ENCODE measurements around the gene PDE4D.
A peak's percentile ranks its signal among the peaks of the same experiment; 100 is the strongest.

Gene PDE4D

DNA sequence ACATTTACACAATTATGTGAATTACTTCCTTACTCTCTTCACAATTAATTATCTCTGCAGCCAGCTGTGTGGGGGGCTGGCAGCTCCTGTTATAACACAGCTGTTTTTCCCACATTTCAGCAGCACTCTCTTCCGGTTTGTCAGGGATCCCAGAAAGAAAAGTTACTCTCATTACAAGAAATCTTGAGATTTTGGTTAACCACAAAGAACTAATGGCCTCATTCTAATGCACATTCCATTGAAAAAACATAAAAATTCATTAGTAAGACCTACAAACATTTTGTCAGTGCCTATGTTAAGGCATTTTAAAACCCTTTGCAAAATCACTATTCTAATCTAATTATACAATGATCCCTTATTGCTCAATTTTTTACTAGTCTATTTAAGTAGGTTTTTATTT, 64.1 kb downstream of the PDE4D start:
- H3K27me3 ChIP-seq (ENCODE audit: insufficient read depth, low read length) = peaks cover 41% of the 10 kb centered on the region
- H2AFZ ChIP-seq (ENCODE audit: low read length, unreplicated experiment) = no peak overlapping the region
- no peak overlapping the region for H3K4me3 ChIP-seq (ENCODE audit: low read depth, low read length)
- H3K79me2 ChIP-seq (ENCODE audit: control insufficient read depth, insufficient read depth, low read length, unreplicated experiment) = no peaks in the 10 kb centered on the region
- no peak overlapping the region for H3K27ac ChIP-seq (ENCODE audit: low read depth, low read length)
- H3K36me3 ChIP-seq (ENCODE audit: insufficient read depth, low read length) = no peaks in the 10 kb centered on the region
- no peaks in the 10 kb centered on the region for H3K4me1 ChIP-seq (ENCODE audit: control insufficient read depth, insufficient read depth, low read length, unreplicated experiment)

DNA sequence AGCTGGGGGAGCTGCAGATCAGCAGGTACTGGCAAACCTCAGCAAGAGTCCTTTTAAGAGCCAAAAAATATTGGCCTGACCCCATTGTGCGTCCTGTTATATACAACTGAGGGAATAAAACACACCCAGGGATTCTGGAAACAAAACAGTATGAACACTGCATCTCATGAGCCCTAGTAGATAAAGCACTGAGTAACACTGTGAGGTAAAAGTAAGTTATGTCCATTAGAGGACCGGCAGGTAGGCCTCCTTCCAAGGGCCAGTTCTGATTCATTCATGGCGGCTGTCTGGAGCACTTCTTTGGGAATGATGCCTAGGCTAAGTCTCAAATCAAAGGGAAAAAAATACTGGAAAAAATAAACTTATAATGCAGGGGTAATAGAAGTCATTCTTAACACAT, 64.9 kb downstream of the PDE4D start:
- no peaks in the 10 kb centered on the region for H3K36me3 ChIP-seq (ENCODE audit: insufficient read depth, low read length)
- H3K4me3 ChIP-seq (ENCODE audit: low read depth, low read length) = no peak overlapping the region
- peaks cover 46% of the 10 kb centered on the region for H3K27me3 ChIP-seq (ENCODE audit: insufficient read depth, low read length)
- no peak overlapping the region for H3K27ac ChIP-seq (ENCODE audit: low read depth, low read length)
- no peaks in the 10 kb centered on the region for H3K4me1 ChIP-seq (ENCODE audit: control insufficient read depth, insufficient read depth, low read length, unreplicated experiment)
- H3K79me2 ChIP-seq (ENCODE audit: control insufficient read depth, insufficient read depth, low read length, unreplicated experiment) = no peaks in the 10 kb centered on the region
- H2AFZ ChIP-seq (ENCODE audit: low read length, unreplicated experiment) = no peak overlapping the region

DNA sequence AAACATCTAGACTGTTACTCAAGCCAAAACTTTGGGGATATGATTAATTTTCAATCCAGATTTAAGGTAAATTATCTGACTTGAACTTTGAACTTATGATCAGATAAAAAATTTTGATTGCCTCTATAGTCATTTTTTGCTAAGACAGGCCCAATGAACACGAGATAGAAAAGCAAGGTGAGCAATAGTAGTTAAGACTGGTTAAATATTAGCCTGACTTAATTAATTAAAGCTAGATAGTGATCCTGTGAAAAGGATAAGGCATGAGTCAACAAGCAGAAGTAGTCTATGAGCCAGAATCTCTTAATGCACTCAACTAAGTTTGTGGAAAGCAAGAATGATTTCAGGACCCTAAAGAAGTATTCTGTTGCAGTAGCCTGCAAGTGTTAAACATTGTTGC, 66.5 kb downstream of the PDE4D start:
- Histone ChIP-seq H3K27ac (ENCODE audit: low read depth, low read length) (no peak overlapping the region), H3K27me3 (ENCODE audit: insufficient read depth, low read length) (peaks cover 46% of the 10 kb centered on the region), H3K4me1 (ENCODE audit: control insufficient read depth, insufficient read depth, low read length, unreplicated experiment) (no peaks in the 10 kb centered on the region), H2AFZ (ENCODE audit: low read length, unreplicated experiment) (no peak overlapping the region), H3K4me3 (ENCODE audit: low read depth, low read length) (no peak overlapping the region), H3K36me3 (ENCODE audit: insufficient read depth, low read length) (no peaks in the 10 kb centered on the region), H3K79me2 (ENCODE audit: control insufficient read depth, insufficient read depth, low read length, unreplicated experiment) (no peaks in the 10 kb centered on the region)

DNA sequence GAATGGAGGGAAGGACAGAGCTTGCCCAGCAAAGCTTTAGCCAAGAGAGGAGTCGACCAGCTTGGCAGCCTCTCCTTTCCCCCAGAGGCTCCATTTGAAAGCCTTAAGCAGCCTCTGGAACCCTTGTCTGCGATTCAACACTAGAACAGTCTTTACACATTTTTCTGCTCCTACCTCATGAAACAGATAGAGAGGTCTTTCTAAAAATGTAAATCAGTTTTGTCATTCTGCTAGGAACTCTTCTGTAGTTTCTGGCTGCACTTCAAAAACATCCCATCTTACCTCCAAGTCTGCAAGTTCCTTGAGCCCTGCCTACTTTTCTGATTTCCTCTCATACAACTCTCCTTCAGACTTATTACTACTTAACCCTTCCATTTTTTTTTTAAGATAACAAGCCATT, 70.1 kb downstream of the PDE4D start:
- Histone ChIP-seq H3K27me3 (ENCODE audit: insufficient read depth, low read length) (peaks cover 62% of the 10 kb centered on the region), H3K36me3 (ENCODE audit: insufficient read depth, low read length) (no peaks in the 10 kb centered on the region), H3K4me1 (ENCODE audit: control insufficient read depth, insufficient read depth, low read length, unreplicated experiment) (no peaks in the 10 kb centered on the region), H3K79me2 (ENCODE audit: control insufficient read depth, insufficient read depth, low read length, unreplicated experiment) (no peaks in the 10 kb centered on the region), H3K27ac (ENCODE audit: low read depth, low read length) (no peak overlapping the region), H2AFZ (ENCODE audit: low read length, unreplicated experiment) (no peak overlapping the region), H3K4me3 (ENCODE audit: low read depth, low read length) (no peak overlapping the region)

DNA sequence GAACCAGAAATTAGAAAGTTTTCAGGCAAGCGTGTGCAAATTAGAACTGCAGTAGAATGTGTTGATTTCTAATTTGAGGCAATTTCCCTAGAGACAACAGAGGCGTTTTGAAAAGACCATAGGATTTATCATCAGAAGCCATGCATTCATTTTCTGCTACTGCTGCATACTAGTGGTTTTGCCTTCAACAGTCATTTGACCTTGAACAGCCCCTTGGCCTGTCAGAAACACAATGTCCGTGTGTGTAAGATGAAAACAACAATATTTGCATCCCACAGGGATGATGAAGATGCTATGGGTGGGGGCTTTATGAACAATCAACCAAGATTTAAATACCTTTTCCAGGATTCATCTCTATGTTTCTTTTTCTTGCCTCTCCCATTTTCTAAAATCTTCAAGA, 73.7 kb downstream of the PDE4D start:
- Histone ChIP-seq H3K36me3 (ENCODE audit: insufficient read depth, low read length) (no peaks in the 10 kb centered on the region), H3K4me3 (ENCODE audit: low read depth, low read length) (no peak overlapping the region), H3K27ac (ENCODE audit: low read depth, low read length) (no peak overlapping the region), H3K79me2 (ENCODE audit: control insufficient read depth, insufficient read depth, low read length, unreplicated experiment) (no peaks in the 10 kb centered on the region), H2AFZ (ENCODE audit: low read length, unreplicated experiment) (no peak overlapping the region), H3K27me3 (ENCODE audit: insufficient read depth, low read length) (peaks cover 68% of the 10 kb centered on the region), H3K4me1 (ENCODE audit: control insufficient read depth, insufficient read depth, low read length, unreplicated experiment) (no peaks in the 10 kb centered on the region)

DNA sequence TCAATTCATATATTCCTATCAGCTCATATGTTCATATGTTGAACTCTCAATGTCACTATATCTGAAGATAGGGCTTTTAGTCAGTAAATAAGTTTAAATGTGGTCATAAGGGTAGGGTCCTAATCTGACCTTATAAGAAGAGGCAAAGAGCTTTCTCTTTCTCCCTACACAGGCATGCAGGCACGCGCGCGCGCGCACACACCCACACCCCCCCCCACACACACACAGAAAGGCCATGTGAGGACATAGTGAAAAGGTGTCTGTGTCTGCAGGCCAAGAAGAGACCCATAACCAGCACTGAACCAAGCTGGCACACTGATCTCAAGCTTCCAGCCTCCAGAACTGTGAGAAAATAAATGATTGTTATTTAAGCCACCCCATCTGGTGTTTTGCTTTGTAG, 76.0 kb downstream of the PDE4D start:
- Histone ChIP-seq H3K36me3 (ENCODE audit: insufficient read depth, low read length) (no peaks in the 10 kb centered on the region), H3K79me2 (ENCODE audit: control insufficient read depth, insufficient read depth, low read length, unreplicated experiment) (no peaks in the 10 kb centered on the region), H3K27ac (ENCODE audit: low read depth, low read length) (no peak overlapping the region)

DNA sequence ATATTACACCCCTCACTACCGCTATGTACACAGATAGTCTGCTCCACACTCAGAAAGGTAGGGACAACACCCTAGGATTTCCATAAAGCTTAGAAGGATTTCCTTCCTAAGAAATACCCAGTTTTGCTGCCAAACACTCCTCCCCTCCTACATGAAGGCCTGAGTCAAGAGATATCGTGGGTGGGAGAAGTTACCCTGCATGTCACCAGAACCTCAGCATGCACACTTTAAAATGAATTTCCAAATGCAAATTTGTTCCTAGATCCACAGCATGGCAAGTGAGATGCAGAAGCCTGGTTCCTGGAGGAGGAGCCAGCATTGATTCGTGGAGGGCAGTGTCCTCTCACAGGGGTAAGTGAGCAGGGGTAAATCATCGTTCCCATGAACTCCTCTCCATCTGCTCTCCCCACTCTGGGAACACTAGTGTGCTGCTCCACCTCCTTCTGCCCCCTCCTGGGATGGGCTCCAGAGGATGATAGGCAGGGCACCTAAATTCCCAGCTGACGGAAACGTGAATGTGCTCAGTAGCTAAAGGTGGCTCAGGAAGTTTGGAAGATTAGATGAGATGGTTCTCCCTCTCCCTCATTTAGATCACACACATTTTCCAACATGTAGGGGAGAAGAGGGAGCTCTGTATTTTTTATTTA, 76.7 kb downstream of the PDE4D start:
- Histone ChIP-seq H3K36me3 (ENCODE audit: insufficient read depth, low read length) (no peaks in the 10 kb centered on the region), H3K27me3 (ENCODE audit: insufficient read depth, low read length) (peaks cover 51% of the 10 kb centered on the region), H3K4me1 (ENCODE audit: control insufficient read depth, insufficient read depth, low read length, unreplicated experiment) (no peaks in the 10 kb centered on the region), H3K4me3 (ENCODE audit: low read depth, low read length) (no peak overlapping the region), H3K27ac (ENCODE audit: low read depth, low read length) (no peak overlapping the region), H3K79me2 (ENCODE audit: control insufficient read depth, insufficient read depth, low read length, unreplicated experiment) (no peaks in the 10 kb centered on the region), H2AFZ (ENCODE audit: low read length, unreplicated experiment) (no peak overlapping the region)

More for the DNA sequence above, 76.0 kb downstream of the PDE4D start:
- Histone ChIP-seq H3K27me3 (ENCODE audit: insufficient read depth, low read length) (peaks cover 49% of the 10 kb centered on the region), H3K4me1 (ENCODE audit: control insufficient read depth, insufficient read depth, low read length, unreplicated experiment) (no peaks in the 10 kb centered on the region), H3K4me3 (ENCODE audit: low read depth, low read length) (no peak overlapping the region), H2AFZ (ENCODE audit: low read length, unreplicated experiment) (no peak overlapping the region)

DNA sequence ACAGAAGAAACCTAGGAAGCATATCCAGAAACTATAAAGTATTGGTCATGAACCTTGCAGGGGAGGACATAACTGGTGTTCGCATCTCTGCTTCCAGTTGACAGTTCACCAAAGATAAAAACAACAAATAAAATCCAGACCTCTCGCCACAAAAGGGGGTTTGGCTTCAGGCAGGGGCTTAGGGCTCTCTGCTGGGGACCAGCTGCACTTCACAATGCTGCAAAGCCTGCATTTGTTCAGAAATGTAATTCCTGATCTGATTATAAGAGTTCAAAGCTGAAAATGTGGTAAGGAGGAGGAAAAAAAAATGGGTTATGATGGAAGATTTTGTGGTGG, 79.0 kb downstream of the PDE4D start:
- Histone ChIP-seq H2AFZ (ENCODE audit: low read length, unreplicated experiment) (no peak overlapping the region), H3K36me3 (ENCODE audit: insufficient read depth, low read length) (no peaks in the 10 kb centered on the region), H3K4me1 (ENCODE audit: control insufficient read depth, insufficient read depth, low read length, unreplicated experiment) (no peaks in the 10 kb centered on the region), H3K27ac (ENCODE audit: low read depth, low read length) (no peak overlapping the region), H3K27me3 (ENCODE audit: insufficient read depth, low read length) (peaks cover 52% of the 10 kb centered on the region), H3K4me3 (ENCODE audit: low read depth, low read length) (no peak overlapping the region), H3K79me2 (ENCODE audit: control insufficient read depth, insufficient read depth, low read length, unreplicated experiment) (no peaks in the 10 kb centered on the region)

DNA sequence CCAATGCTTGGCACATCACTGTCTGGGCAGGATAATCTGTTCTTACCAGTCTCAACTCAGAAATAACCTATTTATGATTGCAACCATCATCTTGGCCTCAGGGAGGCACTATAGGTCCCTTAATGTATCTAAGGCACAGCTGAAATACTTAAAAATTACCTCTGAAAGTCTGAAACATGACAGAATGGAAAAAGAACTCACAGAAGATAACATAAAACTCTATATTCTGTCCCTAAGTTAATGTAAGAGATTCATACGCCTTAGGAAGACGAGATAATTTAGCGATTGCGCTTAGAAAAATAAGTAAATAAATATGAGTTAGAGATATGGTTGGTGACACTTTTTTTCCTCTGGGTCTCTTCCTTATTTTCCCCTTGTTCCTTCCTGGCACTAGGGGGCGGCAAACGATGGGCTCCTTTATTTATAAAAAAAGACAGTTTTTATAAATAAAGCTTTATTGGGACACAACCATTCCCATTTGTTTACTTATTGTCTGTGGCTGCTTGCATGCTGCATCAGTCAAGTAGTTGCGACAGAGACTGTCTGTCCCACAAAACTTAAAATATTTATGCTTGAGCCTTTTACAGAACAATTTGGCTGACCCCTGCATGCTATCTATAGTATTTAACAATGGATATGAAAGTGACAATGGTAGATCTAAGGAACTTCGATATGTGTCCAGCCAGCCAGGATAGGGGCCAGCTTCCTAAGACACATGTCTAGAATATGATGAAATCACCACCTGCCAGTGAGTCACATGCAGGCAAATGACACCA, 79.6 kb downstream of the PDE4D start:
- peaks cover 46% of the 10 kb centered on the region for H3K27me3 ChIP-seq (ENCODE audit: insufficient read depth, low read length)
- no peaks in the 10 kb centered on the region for H3K79me2 ChIP-seq (ENCODE audit: control insufficient read depth, insufficient read depth, low read length, unreplicated experiment)
- H2AFZ ChIP-seq (ENCODE audit: low read length, unreplicated experiment) = no peak overlapping the region
- H3K27ac ChIP-seq (ENCODE audit: low read depth, low read length) = no peak overlapping the region
- H3K36me3 ChIP-seq (ENCODE audit: insufficient read depth, low read length) = no peaks in the 10 kb centered on the region
- H3K4me3 ChIP-seq (ENCODE audit: low read depth, low read length) = no peak overlapping the region
- H3K4me1 ChIP-seq (ENCODE audit: control insufficient read depth, insufficient read depth, low read length, unreplicated experiment) = no peaks in the 10 kb centered on the region

DNA sequence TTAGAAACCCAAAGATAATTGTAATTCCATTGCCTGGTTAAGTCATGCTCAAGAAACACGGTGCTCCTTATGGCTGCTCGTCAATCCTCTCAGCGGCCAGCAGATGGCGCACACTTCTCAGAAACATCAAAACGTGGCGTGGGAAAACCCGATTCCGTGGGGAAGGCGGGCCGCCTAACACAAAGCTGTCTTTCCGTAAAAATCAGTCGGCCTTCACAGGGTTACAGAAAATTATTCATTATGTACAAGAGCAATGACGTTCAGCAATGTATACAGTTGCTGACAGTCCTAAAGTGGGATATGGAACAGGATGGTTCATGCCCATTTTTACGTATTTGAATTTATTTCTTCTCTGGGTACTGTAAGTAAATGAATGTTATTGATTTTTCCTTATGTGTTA, 83.5 kb downstream of the PDE4D start:
- no peak overlapping the region for H2AFZ ChIP-seq (ENCODE audit: low read length, unreplicated experiment)
- H3K4me3 ChIP-seq (ENCODE audit: low read depth, low read length) = peak overlapping the region; percentile 58

DNA sequence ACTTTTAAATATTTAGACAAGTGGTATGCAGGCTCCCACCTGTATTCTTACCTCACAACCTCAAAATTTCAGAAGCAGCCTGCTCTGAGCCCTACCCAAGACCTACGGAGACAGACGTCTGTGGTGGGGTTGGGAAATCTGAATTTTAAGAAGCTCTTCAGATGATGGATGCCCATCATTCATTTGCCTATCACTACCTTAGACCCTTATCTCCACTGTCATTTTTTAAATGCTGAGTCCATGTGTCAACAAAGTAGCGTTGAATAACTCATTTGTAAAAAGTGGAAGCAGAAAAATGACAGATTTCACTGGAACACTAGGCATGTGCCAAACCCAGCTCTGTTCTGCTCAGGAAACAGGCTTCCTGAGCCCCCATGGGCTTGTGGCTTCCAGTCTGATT, 85.7 kb downstream of the PDE4D start:
- H3K27ac ChIP-seq (ENCODE audit: low read depth, low read length) = no peak overlapping the region
- no peak overlapping the region for H2AFZ ChIP-seq (ENCODE audit: low read length, unreplicated experiment)

More for the DNA sequence above, 83.5 kb downstream of the PDE4D start:
- peaks cover 25% of the 10 kb centered on the region for H3K27me3 ChIP-seq (ENCODE audit: insufficient read depth, low read length)
- no peaks in the 10 kb centered on the region for H3K79me2 ChIP-seq (ENCODE audit: control insufficient read depth, insufficient read depth, low read length, unreplicated experiment)
- no peaks in the 10 kb centered on the region for H3K36me3 ChIP-seq (ENCODE audit: insufficient read depth, low read length)
- H3K27ac ChIP-seq (ENCODE audit: low read depth, low read length) = no peak overlapping the region
- H3K4me1 ChIP-seq (ENCODE audit: control insufficient read depth, insufficient read depth, low read length, unreplicated experiment) = no peaks in the 10 kb centered on the region

More for the DNA sequence above, 85.7 kb downstream of the PDE4D start:
- H3K4me3 ChIP-seq (ENCODE audit: low read depth, low read length) = no peak overlapping the region
- H3K36me3 ChIP-seq (ENCODE audit: insufficient read depth, low read length) = no peaks in the 10 kb centered on the region
- H3K27me3 ChIP-seq (ENCODE audit: insufficient read depth, low read length) = peaks cover 24% of the 10 kb centered on the region
- H3K4me1 ChIP-seq (ENCODE audit: control insufficient read depth, insufficient read depth, low read length, unreplicated experiment) = no peaks in the 10 kb centered on the region
- no peaks in the 10 kb centered on the region for H3K79me2 ChIP-seq (ENCODE audit: control insufficient read depth, insufficient read depth, low read length, unreplicated experiment)
